ENCODE results near the gene GATD1.

DNA sequence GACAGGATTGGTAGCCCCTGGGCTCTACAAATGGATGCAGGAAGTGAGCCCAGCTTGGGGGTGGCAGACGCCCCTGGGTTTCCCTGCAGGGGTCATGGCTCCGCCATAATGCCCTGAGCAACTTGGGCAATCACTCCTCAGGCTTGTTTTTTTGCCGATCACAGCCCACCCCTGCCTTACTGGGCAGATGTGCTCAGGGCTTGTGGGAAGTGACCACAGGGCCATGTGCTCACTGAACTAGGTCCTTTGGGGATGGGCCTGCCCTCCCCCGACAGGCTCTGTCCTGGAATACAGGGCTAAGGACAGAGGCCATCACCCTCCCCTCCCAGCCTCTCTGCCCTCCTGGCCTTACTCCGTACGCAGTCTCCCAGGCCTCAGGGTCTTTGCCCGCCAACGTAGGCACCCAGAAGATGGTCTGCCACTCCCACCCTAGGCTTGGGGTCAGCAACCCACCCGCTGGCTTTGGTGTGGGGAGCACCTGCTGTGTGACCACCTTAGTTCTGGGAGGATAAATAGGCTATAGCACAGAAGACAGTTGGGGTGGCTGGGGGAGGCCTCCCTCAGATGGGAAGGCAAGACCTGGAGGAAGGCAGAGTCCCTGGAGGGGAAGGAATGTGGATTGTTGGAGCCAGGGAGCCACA is 36.3 kb upstream of the GATD1 start:
- TF ChIP-seq, protein P1, sequence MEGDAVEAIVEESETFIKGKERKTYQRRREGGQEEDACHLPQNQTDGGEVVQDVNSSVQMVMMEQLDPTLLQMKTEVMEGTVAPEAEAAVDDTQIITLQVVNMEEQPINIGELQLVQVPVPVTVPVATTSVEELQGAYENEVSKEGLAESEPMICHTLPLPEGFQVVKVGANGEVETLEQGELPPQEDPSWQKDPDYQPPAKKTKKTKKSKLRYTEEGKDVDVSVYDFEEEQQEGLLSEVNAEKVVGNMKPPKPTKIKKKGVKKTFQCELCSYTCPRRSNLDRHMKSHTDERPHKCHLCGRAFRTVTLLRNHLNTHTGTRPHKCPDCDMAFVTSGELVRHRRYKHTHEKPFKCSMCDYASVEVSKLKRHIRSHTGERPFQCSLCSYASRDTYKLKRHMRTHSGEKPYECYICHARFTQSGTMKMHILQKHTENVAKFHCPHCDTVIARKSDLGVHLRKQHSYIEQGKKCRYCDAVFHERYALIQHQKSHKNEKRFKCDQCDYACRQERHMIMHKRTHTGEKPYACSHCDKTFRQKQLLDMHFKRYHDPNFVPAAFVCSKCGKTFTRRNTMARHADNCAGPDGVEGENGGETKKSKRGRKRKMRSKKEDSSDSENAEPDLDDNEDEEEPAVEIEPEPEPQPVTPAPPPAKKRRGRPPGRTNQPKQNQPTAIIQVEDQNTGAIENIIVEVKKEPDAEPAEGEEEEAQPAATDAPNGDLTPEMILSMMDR (IDR thresholded peaks at IDR 0.05) = no peak
- TF ChIP-seq POLR2AphosphoS5 (IDR thresholded peaks at IDR 0.05) = no peak
- TF ChIP-seq POLR2A (IDR thresholded peaks at IDR 0.05) = no peak
- TF ChIP-seq EP300 (IDR thresholded peaks at IDR 0.05) = no peak
